Esophagus squamous epithelium (tissue), 4 donors: ENCODE measurements around the gene PAOX.

Experiments
- POLR2A ChIP-seq, 4 donors: fragments of 450-650 bp; IDR thresholded peaks; one replicate each; pipeline ENCODE4 v1.6.1; 2017; ENCODE audit warnings: antibody characterized with exemption in 4 of 4, mild to moderate bottlenecking in 4 of 4, moderate library complexity in 3 of 4
- TF ChIP-seq, protein P1 (sequence below), 6 experiments: fragments of 450-650 bp in 4 of 6; fragments of 200-600 bp in 2 of 6; sonication (generic) in 2 of 6; IDR thresholded peaks; one replicate each; pipeline ENCODE4 v1.5.1; 2016 to 2019; ENCODE audit warnings: antibody characterized with exemption in 6 of 6, mild to moderate bottlenecking in 4 of 6, moderate library complexity in 4 of 6

DNA sequence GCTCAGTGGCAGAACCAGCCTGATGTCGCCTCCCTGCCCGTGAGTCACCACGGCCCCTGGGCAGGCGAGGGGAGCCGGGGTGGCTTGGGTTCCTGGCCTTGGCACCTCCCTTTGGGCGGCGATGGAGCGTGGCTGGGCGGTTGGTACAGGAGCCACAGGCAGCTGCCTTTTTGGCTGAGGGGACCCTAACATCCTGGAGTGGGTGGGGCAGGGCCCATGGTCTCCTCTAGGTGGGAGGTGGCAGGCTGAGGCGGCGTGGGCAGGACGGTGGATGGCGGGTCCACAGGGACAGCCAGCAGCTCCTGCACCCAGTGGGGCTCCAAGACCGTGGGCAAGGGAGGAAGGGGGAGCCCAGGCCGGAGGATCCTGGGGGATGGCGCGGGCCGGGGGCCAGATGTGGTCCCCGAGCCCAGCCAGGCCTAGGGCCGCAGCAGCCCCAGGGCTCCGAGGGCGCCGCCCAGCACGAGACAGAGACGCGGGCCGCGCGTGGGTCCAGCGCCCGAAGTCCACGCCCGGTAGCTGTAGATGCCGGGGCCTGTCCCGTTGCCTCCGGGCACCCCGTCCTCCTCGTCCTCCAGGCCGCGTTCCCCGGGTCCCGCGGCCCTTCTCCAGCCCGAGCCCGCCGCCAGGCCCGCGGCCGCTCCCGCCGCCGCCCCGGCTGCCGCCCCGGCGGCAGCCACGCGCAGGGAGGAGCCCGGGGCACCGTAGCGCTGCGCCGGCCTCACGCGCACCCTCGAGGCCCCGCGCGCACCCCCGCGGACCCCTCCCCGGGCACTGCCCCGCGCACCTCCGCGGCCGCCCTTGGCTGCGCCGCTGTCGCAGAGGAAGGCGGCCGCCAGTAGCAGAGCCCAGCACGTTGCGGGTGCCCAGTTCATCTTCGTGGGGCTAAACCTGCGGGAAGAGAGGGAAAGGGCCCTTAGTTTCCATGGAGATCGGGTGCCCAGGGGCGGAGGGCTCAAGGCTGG lies 44.0 kb downstream of the PAOX start:
- TF ChIP-seq, protein P1, sequence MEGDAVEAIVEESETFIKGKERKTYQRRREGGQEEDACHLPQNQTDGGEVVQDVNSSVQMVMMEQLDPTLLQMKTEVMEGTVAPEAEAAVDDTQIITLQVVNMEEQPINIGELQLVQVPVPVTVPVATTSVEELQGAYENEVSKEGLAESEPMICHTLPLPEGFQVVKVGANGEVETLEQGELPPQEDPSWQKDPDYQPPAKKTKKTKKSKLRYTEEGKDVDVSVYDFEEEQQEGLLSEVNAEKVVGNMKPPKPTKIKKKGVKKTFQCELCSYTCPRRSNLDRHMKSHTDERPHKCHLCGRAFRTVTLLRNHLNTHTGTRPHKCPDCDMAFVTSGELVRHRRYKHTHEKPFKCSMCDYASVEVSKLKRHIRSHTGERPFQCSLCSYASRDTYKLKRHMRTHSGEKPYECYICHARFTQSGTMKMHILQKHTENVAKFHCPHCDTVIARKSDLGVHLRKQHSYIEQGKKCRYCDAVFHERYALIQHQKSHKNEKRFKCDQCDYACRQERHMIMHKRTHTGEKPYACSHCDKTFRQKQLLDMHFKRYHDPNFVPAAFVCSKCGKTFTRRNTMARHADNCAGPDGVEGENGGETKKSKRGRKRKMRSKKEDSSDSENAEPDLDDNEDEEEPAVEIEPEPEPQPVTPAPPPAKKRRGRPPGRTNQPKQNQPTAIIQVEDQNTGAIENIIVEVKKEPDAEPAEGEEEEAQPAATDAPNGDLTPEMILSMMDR (IDR thresholded peaks at IDR 0.05): no peak
- no peak for TF ChIP-seq POLR2A (IDR thresholded peaks at IDR 0.05)
